ENCODE results near the gene C16orf92.

DNA sequence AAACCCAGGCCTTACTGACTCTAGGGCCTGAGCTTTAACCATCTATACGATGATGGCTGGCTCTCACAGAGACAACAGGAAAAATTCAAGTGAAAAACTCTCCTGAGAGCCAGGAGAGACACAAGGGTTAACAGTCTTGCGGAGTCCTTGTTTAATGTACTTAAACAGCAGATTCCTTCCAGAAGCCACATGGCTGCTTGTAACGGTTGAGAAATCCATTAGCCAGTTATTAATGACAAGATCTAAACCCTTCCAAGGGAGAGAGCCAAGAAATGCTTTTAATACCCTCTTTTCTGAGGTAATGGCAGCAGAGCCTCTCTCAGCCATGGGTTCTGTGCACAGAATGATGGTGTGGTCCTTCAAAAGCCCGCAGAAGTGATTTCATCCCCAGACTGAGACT, 37.3 kb downstream of the C16orf92 start:
- TF ChIP-seq, protein P1, sequence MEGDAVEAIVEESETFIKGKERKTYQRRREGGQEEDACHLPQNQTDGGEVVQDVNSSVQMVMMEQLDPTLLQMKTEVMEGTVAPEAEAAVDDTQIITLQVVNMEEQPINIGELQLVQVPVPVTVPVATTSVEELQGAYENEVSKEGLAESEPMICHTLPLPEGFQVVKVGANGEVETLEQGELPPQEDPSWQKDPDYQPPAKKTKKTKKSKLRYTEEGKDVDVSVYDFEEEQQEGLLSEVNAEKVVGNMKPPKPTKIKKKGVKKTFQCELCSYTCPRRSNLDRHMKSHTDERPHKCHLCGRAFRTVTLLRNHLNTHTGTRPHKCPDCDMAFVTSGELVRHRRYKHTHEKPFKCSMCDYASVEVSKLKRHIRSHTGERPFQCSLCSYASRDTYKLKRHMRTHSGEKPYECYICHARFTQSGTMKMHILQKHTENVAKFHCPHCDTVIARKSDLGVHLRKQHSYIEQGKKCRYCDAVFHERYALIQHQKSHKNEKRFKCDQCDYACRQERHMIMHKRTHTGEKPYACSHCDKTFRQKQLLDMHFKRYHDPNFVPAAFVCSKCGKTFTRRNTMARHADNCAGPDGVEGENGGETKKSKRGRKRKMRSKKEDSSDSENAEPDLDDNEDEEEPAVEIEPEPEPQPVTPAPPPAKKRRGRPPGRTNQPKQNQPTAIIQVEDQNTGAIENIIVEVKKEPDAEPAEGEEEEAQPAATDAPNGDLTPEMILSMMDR (IDR thresholded peaks at IDR 0.05; ENCODE audit: insufficient read depth, low read depth, low read length), result no peak
- TF ChIP-seq EZH2 (IDR thresholded peaks at IDR 0.05; ENCODE audit: insufficient read depth, low read length), result no peak
